Fibroblast of skin of left quadriceps (primary cell): ENCODE results near the gene TANGO2.

ENCODE experiments used
- DNase-seq, 2 experiments: peaks; one replicate each; pipeline ENCODE4 v3.0.0-alpha.2; 2013; ENCODE audit warnings: low read depth in 2 of 2

Gene TANGO2

DNA sequence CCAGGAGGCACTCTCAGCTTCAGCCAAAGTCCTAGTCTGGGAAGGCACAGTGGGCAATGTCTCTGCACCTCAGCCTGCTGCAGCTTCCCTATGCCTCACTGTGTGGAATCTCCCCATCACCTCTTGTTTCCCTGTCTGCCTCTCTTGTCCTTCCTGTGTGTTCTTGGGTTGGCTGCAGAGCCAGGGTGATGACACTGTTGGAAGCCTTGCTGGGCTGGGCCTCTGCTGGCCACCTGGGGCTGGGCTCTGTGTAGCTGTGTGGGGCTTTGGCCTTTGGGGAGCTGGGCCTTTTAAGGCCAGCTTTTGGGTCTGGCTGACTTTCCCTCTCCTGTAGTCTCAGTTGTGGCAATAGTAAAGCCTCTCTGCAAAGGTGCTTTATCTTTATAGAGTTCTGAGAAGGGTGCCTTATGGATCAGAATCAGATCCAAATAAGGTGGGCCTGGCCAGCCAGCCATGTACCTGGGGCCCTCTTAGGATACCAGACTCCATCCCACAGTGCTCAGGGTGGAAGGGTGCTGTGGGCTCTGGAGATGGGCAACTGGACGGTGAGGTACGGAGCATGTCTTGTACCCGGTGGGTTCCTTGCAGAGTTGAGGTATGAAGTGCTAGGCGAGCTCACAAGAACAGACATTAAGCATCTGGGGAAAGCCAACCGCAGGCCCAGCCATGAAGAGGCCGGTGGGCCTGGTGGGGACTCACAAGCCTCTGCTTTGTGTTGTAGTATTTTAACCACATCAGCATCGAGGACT lies 84.7 kb downstream of the TANGO2 start:
- DNase-seq = no peak

GRCh38 chr22:20106205-20106848 lies 85.4 kb downstream of the TANGO2 start:
- no peak for DNase-seq

DNA sequence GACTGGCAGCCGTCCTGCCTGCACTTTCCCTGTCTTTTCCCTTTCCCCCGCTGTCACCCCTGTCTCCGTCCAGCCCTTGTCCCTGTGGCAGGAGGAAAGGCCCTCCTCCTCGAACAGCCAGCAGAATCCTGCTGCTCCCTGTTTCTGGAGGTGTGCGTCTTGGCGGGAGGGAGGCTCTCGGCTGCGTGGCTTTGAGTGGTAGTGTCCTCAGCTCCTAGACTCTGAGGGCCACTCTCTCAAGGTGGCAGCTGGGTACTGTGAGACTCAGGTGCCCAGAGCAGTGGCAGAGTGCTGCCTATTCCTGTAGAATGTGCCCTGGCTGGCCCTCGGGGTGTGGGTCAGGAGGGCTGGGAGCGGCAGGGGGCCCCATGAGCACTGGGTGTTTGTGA lies 85.9 kb downstream of the TANGO2 start:
- no peak for DNase-seq

- DNase-seq = no peak
Observed at GRCh38 chr22:20107471-20107901, 86.6 kb downstream of the TANGO2 start.

- no peak for DNase-seq
Observed at GRCh38 chr22:20107951-20108756, 87.2 kb downstream of the TANGO2 start.

GRCh38 chr22:20108757-20109230 lies 87.9 kb downstream of the TANGO2 start:
- DNase-seq = no peak

GRCh38 chr22:20109411-20110358 lies 88.8 kb downstream of the TANGO2 start:
- no peak for DNase-seq

GRCh38 chr22:20110359-20110985 lies 89.6 kb downstream of the TANGO2 start:
- no peak for DNase-seq

DNA sequence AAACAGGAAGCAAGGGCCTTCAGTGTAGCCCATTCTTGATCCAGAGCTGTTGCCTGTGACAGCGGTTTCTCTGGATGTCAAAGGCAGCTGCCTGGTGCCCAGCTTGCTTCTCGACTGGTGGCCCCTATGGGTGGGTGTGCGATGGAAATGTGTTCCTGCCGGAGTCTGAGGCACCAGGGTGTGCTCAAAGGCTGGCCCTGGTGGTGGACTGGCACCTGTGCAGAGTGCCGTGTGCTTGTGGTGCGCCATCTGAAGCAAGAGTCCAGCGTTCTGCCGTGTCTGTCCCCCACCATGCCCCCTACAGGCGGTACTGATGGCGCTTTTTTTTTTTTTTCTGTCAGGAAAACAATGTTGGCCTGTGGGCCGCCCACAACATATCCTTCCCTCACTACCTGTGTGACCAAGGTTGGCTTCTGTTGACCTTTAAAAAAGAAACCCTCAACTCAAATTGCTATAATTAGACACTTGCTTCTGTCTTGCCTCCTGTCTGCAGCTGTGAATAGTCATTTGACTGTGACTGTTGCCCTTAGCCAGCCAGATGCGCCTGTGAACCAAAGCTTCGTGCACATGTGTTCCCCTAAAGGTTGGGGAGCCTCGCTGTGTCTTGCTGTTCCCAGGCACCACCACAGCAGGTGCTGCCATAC lies 90.3 kb downstream of the TANGO2 start:
- DNase-seq = no peak

DNA sequence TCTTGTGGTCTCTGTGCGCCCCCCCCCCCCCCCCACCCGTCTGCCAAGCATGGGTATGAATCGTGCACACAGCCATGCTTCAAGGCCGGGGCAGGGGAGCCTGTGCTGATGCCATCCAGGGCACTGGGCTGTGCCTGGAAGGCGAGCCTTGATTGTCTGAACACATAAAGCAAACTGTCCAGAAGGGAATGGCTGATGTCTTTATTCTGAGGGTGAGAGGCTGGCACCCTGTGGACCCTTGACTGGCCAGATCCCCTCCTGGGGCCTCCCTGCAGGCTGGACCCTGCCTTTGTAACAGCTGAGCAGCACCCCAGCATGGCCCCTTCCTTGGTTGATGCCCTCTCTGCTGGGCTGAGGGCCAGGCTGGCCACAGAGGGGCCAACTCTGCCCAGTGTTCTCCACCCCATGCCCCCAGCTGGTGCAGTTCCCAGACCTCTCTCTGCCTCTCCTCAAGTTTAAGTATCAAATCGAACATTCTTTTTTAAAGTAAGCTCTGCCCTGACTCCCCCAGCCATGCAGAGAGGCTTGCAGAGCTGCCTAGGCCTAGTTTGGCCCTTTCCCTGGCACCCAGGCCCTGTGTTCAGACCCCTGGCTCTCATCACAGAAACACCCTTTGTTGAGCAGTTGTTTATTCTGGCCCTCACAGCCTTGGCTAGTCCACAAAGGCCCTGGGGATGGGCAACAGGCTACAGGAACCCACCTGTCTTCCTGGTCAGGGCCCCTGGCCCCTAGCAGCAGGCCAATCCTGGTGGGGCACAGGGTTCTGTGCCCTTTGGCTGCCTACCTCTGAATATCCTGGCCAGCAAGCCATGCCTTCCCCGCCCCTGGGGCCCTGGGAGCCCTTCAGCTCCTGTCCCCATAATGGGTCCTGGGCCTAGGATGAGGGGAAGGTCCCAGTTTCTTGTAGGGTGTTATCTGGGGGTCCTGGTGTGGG lies 91.0 kb downstream of the TANGO2 start:
- no peak for DNase-seq

GRCh38 chr22:20112623-20113511 lies 92.0 kb downstream of the TANGO2 start:
- no peak for DNase-seq

DNA sequence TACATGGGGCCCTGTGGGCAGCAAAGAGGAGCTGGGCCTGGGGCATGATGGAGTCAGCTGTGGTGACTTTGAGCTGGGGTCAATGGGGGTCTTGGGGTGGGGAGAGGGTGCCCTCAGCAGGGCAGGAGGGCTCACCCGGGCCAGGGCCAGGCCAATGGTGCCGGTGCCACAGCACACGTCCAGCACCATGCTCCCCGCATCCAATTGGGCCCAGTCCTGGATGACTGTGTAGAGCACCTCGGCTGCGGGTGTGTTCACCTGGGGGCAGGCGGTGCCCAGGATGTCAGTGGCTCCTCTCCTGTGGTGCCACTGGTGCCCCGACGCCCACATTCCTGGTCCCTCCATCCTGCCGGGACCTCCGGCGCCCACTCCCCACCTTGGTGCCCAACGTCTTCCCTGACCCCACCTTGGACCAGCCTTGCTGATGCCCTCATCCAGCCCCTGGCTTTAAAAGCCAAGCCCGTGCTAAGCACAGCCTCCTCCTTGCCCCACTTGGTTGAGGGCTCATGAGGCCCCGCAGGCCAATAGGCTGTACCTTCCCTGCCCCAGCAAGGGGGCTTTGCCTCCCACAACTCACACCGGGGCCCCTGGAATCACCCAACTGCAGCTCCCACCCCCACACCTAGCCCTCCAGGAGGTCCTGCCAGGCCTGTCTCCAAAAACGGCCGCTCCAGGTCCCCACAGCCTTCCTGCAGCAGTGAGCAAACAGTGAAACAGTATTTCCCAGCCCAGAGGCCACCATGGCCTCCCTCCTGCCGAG lies 92.8 kb downstream of the TANGO2 start:
- no peak for DNase-seq

- no peak for DNase-seq
Observed at GRCh38 chr22:20114506-20115475, 93.9 kb downstream of the TANGO2 start.

- DNase-seq = no peak
Observed at GRCh38 chr22:20115691-20116375, 94.9 kb downstream of the TANGO2 start, which contains the start of gene RANBP1. RANBP1 (plus strand) TSS chr22:20116104; CDS start chr22:20116185, 81 bp downstream.

- DNase-seq = no peak
Observed at GRCh38 chr22:20116376-20116950, 95.6 kb downstream of the TANGO2 start.
